ENCODE measurements around the gene MBNL1. TPM values are rescaled to one million over a fixed set of nuclear protein-coding genes. Genes with fewer than 3 reads are reported as not detected.

Gene MBNL1
- total RNA-seq, 4 donors from 2014 or later = 413 to 774 (median 604) TPM

DNA sequence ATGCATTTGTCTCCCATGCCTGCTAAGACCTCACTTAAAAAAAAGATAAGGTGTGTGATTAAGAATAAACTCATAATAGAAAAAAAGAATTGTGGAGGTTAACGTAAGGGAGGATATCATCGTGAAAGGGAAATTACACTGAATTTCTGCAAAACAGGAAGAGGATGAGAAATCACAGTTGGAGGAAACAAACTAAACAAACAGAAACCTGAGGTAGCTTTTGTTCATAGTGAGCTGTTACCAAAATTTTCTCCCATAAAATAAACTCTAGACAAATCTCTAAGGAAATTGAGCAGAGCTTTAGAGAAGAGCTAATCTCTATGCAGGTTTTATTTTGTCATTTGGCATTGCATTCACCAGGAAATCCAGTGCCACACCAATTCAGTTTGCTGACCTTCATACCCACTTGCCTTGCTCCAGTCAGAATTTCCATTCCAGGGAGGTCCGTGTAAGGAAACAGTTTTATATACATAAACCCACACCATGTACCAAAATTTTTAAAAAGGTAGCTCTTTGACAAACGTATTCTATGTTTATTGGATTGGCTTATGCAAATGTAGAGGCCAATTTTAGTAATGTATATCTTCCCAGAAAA, 231.2 kb downstream of the MBNL1 start:
- TF ChIP-seq, protein P1, sequence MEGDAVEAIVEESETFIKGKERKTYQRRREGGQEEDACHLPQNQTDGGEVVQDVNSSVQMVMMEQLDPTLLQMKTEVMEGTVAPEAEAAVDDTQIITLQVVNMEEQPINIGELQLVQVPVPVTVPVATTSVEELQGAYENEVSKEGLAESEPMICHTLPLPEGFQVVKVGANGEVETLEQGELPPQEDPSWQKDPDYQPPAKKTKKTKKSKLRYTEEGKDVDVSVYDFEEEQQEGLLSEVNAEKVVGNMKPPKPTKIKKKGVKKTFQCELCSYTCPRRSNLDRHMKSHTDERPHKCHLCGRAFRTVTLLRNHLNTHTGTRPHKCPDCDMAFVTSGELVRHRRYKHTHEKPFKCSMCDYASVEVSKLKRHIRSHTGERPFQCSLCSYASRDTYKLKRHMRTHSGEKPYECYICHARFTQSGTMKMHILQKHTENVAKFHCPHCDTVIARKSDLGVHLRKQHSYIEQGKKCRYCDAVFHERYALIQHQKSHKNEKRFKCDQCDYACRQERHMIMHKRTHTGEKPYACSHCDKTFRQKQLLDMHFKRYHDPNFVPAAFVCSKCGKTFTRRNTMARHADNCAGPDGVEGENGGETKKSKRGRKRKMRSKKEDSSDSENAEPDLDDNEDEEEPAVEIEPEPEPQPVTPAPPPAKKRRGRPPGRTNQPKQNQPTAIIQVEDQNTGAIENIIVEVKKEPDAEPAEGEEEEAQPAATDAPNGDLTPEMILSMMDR (IDR thresholded peaks at IDR 0.05; ENCODE audit: low read depth) = no peak

DNA sequence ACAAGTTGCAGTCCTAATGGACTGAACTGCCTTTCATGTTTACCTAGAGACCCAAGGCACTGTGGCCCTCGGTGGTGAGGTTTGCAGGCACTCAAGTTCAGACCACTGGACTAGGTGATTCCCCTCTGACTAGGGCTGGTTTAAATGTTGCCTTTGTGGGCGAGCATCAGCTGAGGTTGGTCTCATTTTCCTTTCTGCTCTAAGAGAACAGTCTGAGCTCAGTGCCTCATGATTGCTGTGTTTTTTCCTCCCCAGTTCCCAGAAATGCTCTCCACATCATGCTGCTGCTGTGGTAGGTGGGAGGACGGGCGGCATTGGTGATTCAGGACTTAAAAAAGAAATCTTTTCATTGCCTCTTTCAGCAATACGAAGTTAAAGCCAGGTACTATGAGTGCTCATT, 237.2 kb downstream of the MBNL1 start:
- TF ChIP-seq, protein P1 (IDR thresholded peaks at IDR 0.05; ENCODE audit: low read depth) = no peak

DNA sequence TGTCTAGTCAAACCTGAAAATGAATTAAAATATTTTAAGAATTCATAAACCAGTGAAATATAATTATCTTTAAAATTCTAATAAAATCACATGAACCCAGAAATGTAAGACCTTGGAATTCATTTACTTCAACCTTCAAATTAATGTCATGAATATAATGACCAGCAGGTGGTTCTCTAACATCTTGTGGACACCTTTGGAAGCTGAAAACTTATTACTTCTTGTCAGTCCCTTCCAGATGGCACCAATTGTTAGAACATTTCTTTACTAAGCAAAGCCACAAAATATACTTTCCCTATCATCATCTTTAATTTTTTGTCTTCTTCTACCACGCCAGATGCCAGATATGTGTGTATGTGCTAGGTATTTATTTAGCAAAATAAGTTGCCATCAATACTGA, 240.0 kb downstream of the MBNL1 start:
- TF ChIP-seq, protein P1 (IDR thresholded peaks at IDR 0.05; ENCODE audit: low read depth) = no peak

DNA sequence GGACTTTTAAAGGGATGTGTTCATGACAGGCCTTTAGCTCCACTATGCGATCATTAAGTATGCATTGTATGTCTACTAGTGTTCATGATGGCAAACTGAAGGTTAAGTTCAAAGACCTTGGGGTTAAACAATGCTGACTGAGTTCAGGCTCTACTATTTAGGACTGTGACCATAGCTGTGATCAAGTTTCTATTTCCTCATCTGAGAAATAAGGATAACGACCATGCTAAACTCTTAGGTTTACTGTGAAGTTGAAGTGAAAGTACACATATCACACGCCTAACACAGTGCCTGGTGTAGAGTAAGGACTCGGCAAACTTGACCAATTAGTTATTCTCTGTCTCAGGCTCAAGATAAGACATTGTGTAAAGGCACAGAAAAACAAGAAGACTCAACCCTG, 243.2 kb downstream of the MBNL1 start:
- TF ChIP-seq, protein P1 (IDR thresholded peaks at IDR 0.05; ENCODE audit: low read depth) = no peak

DNA sequence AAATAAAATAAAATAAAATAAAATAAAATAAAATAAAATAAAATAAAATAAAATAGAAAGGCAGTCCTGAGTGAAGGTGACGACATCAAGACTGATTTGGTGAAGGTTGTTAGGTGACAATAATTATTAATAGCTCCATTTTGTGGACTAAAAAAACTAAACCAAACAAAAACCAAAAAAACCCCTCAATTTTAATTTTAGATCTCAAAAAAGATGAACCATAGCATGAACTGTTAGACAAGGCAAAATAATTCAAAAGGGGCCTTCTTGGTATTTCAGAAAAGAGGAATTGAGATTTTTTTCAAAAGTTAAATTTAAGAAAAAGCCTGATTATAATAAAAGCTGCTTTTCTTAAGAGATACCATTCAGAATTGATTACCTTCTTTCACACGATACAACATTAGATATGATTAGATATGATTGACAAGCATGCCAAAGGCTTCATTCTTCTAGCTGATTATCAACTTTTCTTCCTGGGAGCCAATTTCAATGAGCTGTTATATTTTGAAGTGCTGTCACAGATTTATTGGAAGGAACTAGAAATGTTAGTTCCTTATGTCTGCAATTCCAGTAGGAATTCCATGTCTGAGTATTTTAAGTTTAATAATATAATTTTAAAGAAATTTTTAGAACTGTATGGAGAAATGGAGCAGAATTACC, 244.7 kb downstream of the MBNL1 start:
- TF ChIP-seq, protein P1 (IDR thresholded peaks at IDR 0.05; ENCODE audit: low read depth) = no peak

Small RNAs within 50 kb of the gene (small RNA-seq; reads per million reads assigned to genes)
- 0.49 reads per million for gene RF00019
